Measurements from ENCODE around the gene HNRNPA2B1.

GRCh38 chr7:26192485-26193087, 8.0 kb downstream of the HNRNPA2B1 start:
- TF ChIP-seq POLR2A (IDR thresholded peaks at IDR 0.05), result no peak
- no peak for TF ChIP-seq CTCF (IDR thresholded peaks at IDR 0.05)

Measured in upper lobe of left lung (tissue), 4 donors.